ENCODE measurements around the gene TMEM39A.

Gene TMEM39A

GRCh38 chr3:119395923-119396358 lies 67.5 kb downstream of the TMEM39A start:
- FAIRE-seq = no peak

- FAIRE-seq = no peak
Observed at GRCh38 chr3:119388577-119388976, 74.8 kb downstream of the TMEM39A start.

- FAIRE-seq = no peak
Observed at GRCh38 chr3:119382134-119382533, 81.3 kb downstream of the TMEM39A start.

- FAIRE-seq = no peak
Observed at GRCh38 chr3:119380697-119381096, 82.7 kb downstream of the TMEM39A start.
